Measurements from ENCODE around the gene PPP2CA. TPM values are rescaled to one million over a fixed set of nuclear protein-coding genes. Genes with fewer than 3 reads are reported as not detected.

Gene PPP2CA
- total and polyA plus RNA-seq, 2 of the 13 experiments (the other 11 are each of a cell fraction or from before 2014, with no cell fraction given): 82.4 to 171 TPM

DNA sequence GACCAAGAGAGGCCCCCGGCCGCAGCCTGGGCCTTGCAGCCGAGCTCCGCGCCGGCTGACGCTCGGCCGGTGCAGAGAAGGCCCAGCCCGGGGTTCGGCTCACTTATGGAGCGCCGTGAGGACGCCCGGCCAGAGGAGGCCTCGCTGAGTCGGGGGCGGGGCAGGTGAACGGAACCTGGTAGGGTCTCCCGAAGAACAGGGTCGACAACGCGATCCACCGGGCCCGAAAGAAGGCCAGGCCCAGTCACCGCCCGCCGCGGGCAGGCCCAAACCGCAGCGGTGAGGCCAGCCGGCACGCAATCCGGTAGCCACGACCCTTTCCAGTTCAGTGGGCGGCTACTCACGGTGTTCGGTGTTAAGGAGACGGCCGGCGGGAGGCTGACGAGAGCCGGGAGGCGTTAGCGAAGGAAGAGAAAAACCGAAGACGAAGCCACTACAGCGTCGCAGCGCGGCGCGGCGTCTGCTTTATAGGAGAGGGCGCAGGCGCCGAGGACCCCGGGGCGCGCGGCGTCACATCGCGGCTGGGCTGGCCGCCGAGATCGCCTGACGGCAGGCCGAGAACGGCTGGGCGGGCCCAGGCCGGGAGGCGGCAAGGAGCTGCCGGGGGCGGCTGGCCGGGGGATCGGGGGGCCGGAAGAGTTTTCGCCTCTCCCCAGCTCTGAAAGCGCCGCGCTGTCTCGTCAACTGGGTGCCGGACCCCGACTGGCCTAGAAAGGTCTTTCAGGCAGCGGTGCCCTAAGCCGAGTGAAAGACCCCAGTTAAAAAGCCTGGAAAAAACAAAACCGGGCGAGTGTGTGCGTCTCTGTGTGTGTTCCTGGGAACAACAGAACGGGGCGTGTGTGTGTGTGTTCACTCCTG is 49.1 kb downstream of the PPP2CA start, which contains the start of gene SKP1 (continued):
- TF ChIP-seq KDM2A (CRISPR knock-in tag; IDR thresholded peaks at IDR 0.05; ENCODE audit: borderline replicate concordance, low read depth): peak; percentile 90; the same call in 1 of the 2 replicates
- no peak for TF ChIP-seq PTBP1 (IDR thresholded peaks at IDR 0.05; ENCODE audit: low read depth, low read length, poor library complexity, severe bottlenecking)
- TF ChIP-seq MTA1 (CRISPR knock-in tag; IDR thresholded peaks at IDR 0.05; ENCODE audit: borderline replicate concordance): peak; percentile 75; the same call in 1 of the 2 replicates
- TF ChIP-seq TAF15 (IDR thresholded peaks at IDR 0.05; ENCODE audit: low read depth, low read length, poor library complexity, severe bottlenecking): no peak
- 0 out of 2 replicates have a peak, but pooled peaks have one; percentile 88 for TF ChIP-seq ZBTB39 (CRISPR knock-in tag; IDR thresholded peaks at IDR 0.05)
- TF ChIP-seq SRF (IDR thresholded peaks at IDR 0.05; ENCODE audit: low read depth, low read length): no peak
- peak; percentile 85; the same call in 1 of the 2 replicates for TF ChIP-seq ZNF276 (CRISPR knock-in tag; IDR thresholded peaks at IDR 0.05; ENCODE audit: low read depth)
- TF ChIP-seq MTA3 (CRISPR knock-in tag; IDR thresholded peaks at IDR 0.05): no peak
- TF ChIP-seq YEATS2 (CRISPR knock-in tag; IDR thresholded peaks at IDR 0.05; ENCODE audit: borderline replicate concordance): peak; percentile 89
- peak; percentile 25; the same call in 1 of the 2 replicates for TF ChIP-seq TFE3 (CRISPR knock-in tag; IDR thresholded peaks at IDR 0.05)
- TF ChIP-seq, protein P1, sequence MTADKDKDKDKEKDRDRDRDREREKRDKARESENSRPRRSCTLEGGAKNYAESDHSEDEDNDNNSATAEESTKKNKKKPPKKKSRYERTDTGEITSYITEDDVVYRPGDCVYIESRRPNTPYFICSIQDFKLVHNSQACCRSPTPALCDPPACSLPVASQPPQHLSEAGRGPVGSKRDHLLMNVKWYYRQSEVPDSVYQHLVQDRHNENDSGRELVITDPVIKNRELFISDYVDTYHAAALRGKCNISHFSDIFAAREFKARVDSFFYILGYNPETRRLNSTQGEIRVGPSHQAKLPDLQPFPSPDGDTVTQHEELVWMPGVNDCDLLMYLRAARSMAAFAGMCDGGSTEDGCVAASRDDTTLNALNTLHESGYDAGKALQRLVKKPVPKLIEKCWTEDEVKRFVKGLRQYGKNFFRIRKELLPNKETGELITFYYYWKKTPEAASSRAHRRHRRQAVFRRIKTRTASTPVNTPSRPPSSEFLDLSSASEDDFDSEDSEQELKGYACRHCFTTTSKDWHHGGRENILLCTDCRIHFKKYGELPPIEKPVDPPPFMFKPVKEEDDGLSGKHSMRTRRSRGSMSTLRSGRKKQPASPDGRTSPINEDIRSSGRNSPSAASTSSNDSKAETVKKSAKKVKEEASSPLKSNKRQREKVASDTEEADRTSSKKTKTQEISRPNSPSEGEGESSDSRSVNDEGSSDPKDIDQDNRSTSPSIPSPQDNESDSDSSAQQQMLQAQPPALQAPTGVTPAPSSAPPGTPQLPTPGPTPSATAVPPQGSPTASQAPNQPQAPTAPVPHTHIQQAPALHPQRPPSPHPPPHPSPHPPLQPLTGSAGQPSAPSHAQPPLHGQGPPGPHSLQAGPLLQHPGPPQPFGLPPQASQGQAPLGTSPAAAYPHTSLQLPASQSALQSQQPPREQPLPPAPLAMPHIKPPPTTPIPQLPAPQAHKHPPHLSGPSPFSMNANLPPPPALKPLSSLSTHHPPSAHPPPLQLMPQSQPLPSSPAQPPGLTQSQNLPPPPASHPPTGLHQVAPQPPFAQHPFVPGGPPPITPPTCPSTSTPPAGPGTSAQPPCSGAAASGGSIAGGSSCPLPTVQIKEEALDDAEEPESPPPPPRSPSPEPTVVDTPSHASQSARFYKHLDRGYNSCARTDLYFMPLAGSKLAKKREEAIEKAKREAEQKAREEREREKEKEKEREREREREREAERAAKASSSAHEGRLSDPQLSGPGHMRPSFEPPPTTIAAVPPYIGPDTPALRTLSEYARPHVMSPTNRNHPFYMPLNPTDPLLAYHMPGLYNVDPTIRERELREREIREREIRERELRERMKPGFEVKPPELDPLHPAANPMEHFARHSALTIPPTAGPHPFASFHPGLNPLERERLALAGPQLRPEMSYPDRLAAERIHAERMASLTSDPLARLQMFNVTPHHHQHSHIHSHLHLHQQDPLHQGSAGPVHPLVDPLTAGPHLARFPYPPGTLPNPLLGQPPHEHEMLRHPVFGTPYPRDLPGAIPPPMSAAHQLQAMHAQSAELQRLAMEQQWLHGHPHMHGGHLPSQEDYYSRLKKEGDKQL (CRISPR knock-in tag; IDR thresholded peaks at IDR 0.05; ENCODE audit: low read depth): 0 out of 2 replicates have a peak, but pooled peaks have one; percentile 24
- peak; percentile 85 to 86; a peak in 3 of 4 replicates for TF ChIP-seq HMGXB4 (CRISPR knock-in tag; IDR thresholded peaks at IDR 0.05; ENCODE audit: borderline replicate concordance in 1 of 2, low read depth in 1 of 2)
- TF ChIP-seq, protein P2, sequence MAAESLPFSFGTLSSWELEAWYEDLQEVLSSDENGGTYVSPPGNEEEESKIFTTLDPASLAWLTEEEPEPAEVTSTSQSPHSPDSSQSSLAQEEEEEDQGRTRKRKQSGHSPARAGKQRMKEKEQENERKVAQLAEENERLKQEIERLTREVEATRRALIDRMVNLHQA (CRISPR knock-in tag; IDR thresholded peaks at IDR 0.05): no peak

All from HepG2 (cell line).